Stomach (tissue), 4 donors: Measurements from ENCODE around the gene ATP9A.

Source experiments
- POLR2A ChIP-seq, 4 donors: fragments of 450-650 bp; IDR thresholded peaks; one replicate each; pipeline ENCODE4 v1.6.1; 2016; ENCODE audit warnings: antibody characterized with exemption in 4 of 4, control low read depth in 2 of 4, mild to moderate bottlenecking in 1 of 4, moderate library complexity in 1 of 4
- POLR2AphosphoS5 ChIP-seq, 3 donors: sonication (generic); formaldehyde crosslinking; IDR thresholded peaks; one replicate each; pipeline ENCODE4 v1.6.1; 2016; ENCODE audit warnings: antibody characterized with exemption in 3 of 3

GRCh38 chr20:51788822-51789221 lies 20.6 kb upstream of the ATP9A start:
- TF ChIP-seq POLR2AphosphoS5 (IDR thresholded peaks at IDR 0.05) (no peak), POLR2A (IDR thresholded peaks at IDR 0.05) (no peak)
